H1 (cell line): ENCODE measurements around the gene HFM1. TPM values are rescaled to one million over a fixed set of nuclear protein-coding genes. Genes with fewer than 3 reads are reported as not detected.

Source experiments
- CTCF ChIA-PET: fragments of 300-600 bp; sonication (Branson Sonifier 250); formaldehyde crosslinking; loops from one replicate; lab custom pipeline; 2021; ENCODE audit not compliant: partially characterized antibody; lab: Charles Lee
- POLR2A ChIA-PET: fragments of 300-600 bp; sonication (Branson Sonifier 250); formaldehyde crosslinking; loops from one replicate; lab custom pipeline; 2021; ENCODE audit warnings: inconsistent platforms; ENCODE audit not compliant: partially characterized antibody; lab: Charles Lee
- DNase-seq, 2 experiments: peaks; one replicate each; pipeline versions ENCODE4 v3.0.0 to v3.0.0-alpha.2; 2010 to 2022; ENCODE audit warnings: low spot score in 2 of 2, low read depth in 1 of 2, mixed read lengths in 1 of 2
- FAIRE-seq: peaks from 2 replicates; lab custom pipeline; 2011; peaks lifted over from hg19 to GRCh38; lab: Jason Lieb, UNC
- H2AFZ ChIP-seq: 2 replicates; pipeline ENCODE4 v1.8.1; 2012; ENCODE audit warnings: low read length, inconsistent platforms
- H2AK5ac ChIP-seq: 2 replicates; pipeline ENCODE4 v1.6.1; 2013; ENCODE audit warnings: low read depth, low read length
- H2BK120ac ChIP-seq: replicated peaks from 2 replicates; pipeline ENCODE3; 2013; ENCODE audit warnings: low read depth, low read length, inconsistent platforms
- H2BK12ac ChIP-seq: 2 replicates; pipeline ENCODE4 v1.6.1; 2013; ENCODE audit warnings: low read depth, low read length
- H2BK15ac ChIP-seq: 2 replicates; pipeline ENCODE4 v1.6.1; 2013; ENCODE audit warnings: low read length
- H2BK20ac ChIP-seq: 2 replicates; pipeline ENCODE4 v1.6.1; 2013; ENCODE audit warnings: low read length
- H2BK5ac ChIP-seq: 2 replicates; pipeline ENCODE4 v1.6.1; 2013; ENCODE audit warnings: low read depth, low read length
- H3K14ac ChIP-seq: 2 replicates; pipeline ENCODE4 v1.6.1; 2013; ENCODE audit warnings: inconsistent platforms; ENCODE audit not compliant: insufficient read length
- H3K18ac ChIP-seq: 2 replicates; pipeline ENCODE4 v1.6.1; 2013; ENCODE audit warnings: low read length; ENCODE audit errors: extremely low read depth
- H3K23ac ChIP-seq: 2 replicates; pipeline ENCODE4 v1.6.1; 2013; ENCODE audit warnings: inconsistent platforms; ENCODE audit not compliant: insufficient read length
- H3K23me2 ChIP-seq: 2 replicates; pipeline ENCODE4 v1.6.1; 2013; ENCODE audit warnings: low read depth, low read length
- H3K27ac ChIP-seq: 2 replicates; pipeline ENCODE4 v1.6.1; 2011; ENCODE audit warnings: low read depth, low read length, inconsistent platforms
- H3K27me3 ChIP-seq, 4 experiments: replicated peaks in 1 of 4; 1 replicate in 1 of 4; 2 replicates in 3 of 4; pipeline versions ENCODE4 v1.6.1 to v1.8.1; 2011 to 2013; ENCODE audit warnings: low read length in 3 of 4, mild to moderate bottlenecking in 3 of 4, inconsistent platforms in 2 of 4, mixed read lengths in 2 of 4, moderate library complexity in 1 of 4; ENCODE audit not compliant: control insufficient read depth in 3 of 4, insufficient read depth in 3 of 4; ENCODE audit errors: extremely low read depth in 1 of 4
- H3K36me3 ChIP-seq, 4 experiments: 2 replicates each; pipeline versions ENCODE4 v1.6.1 to v1.8.1; 2011 to 2013; ENCODE audit warnings: mild to moderate bottlenecking in 4 of 4, low read length in 3 of 4, moderate library complexity in 2 of 4, control low read depth in 1 of 4, inconsistent platforms in 1 of 4; ENCODE audit not compliant: insufficient read depth in 4 of 4, control insufficient read depth in 2 of 4
- H3K4ac ChIP-seq: replicated peaks from 2 replicates; pipeline ENCODE3; 2013; ENCODE audit warnings: low read length, low read depth, mixed read lengths, inconsistent platforms; ENCODE audit not compliant: insufficient read length
- H3K4me1 ChIP-seq, 4 experiments: replicated peaks in 1 of 4; 1 replicate in 1 of 4; 2 replicates in 3 of 4; pipeline versions ENCODE4 v1.6.1 to v1.8.1; 2011 to 2013; ENCODE audit warnings: low read length in 3 of 4, inconsistent platforms in 2 of 4, mixed read lengths in 1 of 4; ENCODE audit not compliant: insufficient read depth in 4 of 4, control insufficient read depth in 3 of 4
- H3K4me2 ChIP-seq, 2 experiments: 2 replicates each; pipeline versions ENCODE4 v1.6.1 to v1.8.1; 2011 to 2013; ENCODE audit warnings: low read depth in 2 of 2, low read length in 2 of 2, control low read depth in 1 of 2, inconsistent platforms in 1 of 2, mild to moderate bottlenecking in 1 of 2; ENCODE audit not compliant: insufficient read depth in 1 of 2
- H3K4me3 ChIP-seq, 4 experiments: fragments of 200-600, 300-600 bp in 1 of 4; sonication (generic), shearing (Covaris generic), sonication (Bioruptor Twin) in 1 of 4; 2 replicates each; pipeline versions ENCODE4 v1.5.1 to v1.8.1; 2011 to 2016; ENCODE audit warnings: low read length in 4 of 4, low read depth in 3 of 4, control low read depth in 2 of 4, inconsistent platforms in 2 of 4, mild to moderate bottlenecking in 2 of 4, mixed read lengths in 1 of 4, moderate library complexity in 1 of 4; ENCODE audit not compliant: insufficient read depth in 2 of 4; ENCODE audit errors: extremely low read depth in 1 of 4
- H3K56ac ChIP-seq: replicated peaks from 2 replicates; pipeline ENCODE3; 2013; ENCODE audit warnings: low read depth, mild to moderate bottlenecking, mixed read lengths, low read length, inconsistent platforms; ENCODE audit not compliant: insufficient read length
- H3K79me1 ChIP-seq: 2 replicates; pipeline ENCODE4 v1.6.1; 2013; ENCODE audit warnings: low read depth, low read length, control low read depth
- H3K79me2 ChIP-seq, 2 experiments: 2 replicates each; pipeline versions ENCODE4 v1.6.1 to v1.8.1; 2012 to 2013; ENCODE audit warnings: low read length in 2 of 2, mild to moderate bottlenecking in 2 of 2, inconsistent platforms in 1 of 2; ENCODE audit not compliant: insufficient read depth in 2 of 2, control insufficient read depth in 1 of 2
- H3K9ac ChIP-seq, 4 experiments: replicated peaks in 1 of 4; 1 replicate in 1 of 4; 2 replicates in 3 of 4; pipeline versions ENCODE4 v1.6.1 to v1.8.1; 2011 to 2013; ENCODE audit warnings: low read depth in 3 of 4, low read length in 3 of 4, control low read depth in 2 of 4, mild to moderate bottlenecking in 2 of 4, moderate library complexity in 2 of 4, inconsistent platforms in 1 of 4; ENCODE audit errors: extremely low read depth in 1 of 4
- H3K9me3 ChIP-seq, 2 experiments: 2 replicates each; pipeline versions ENCODE4 v1.6.1 to v1.8.1; 2012 to 2013; ENCODE audit warnings: mild to moderate bottlenecking in 2 of 2, moderate library complexity in 2 of 2, control low read depth in 1 of 2, inconsistent platforms in 1 of 2, low read depth in 1 of 2, low read length in 1 of 2, mixed read lengths in 1 of 2; ENCODE audit not compliant: insufficient read depth in 2 of 2
- H4K20me1 ChIP-seq, 2 experiments: replicated peaks in 1 of 2; 2 replicates each; pipeline versions ENCODE3 to v1.8.1; 2011 to 2013; ENCODE audit warnings: inconsistent platforms in 2 of 2, low read length in 2 of 2, mild to moderate bottlenecking in 1 of 2; ENCODE audit not compliant: insufficient read depth in 2 of 2, control insufficient read depth in 1 of 2
- H4K5ac ChIP-seq: 2 replicates; pipeline ENCODE4 v1.6.1; 2013; ENCODE audit warnings: low read length, low read depth, mixed read lengths, inconsistent platforms; ENCODE audit not compliant: insufficient read length
- H4K8ac ChIP-seq: 2 replicates; pipeline ENCODE4 v1.8.0; 2013; ENCODE audit warnings: mild to moderate bottlenecking, moderate library complexity, low read length, inconsistent platforms; ENCODE audit not compliant: insufficient read depth; ENCODE audit errors: extremely low read depth
- H4K91ac ChIP-seq: replicated peaks from 2 replicates; pipeline ENCODE3; 2013; ENCODE audit warnings: low read length, mixed read lengths, inconsistent platforms; ENCODE audit not compliant: insufficient read length
- ATF3 ChIP-seq: IDR thresholded peaks from 2 replicates; pipeline ENCODE4 v1.6.1; 2011; ENCODE audit warnings: low read depth, mild to moderate bottlenecking, low read length; ENCODE audit not compliant: insufficient read depth
- CBX8 ChIP-seq: fragments of 300-800, 300-1000 bp; sonication (generic); IDR thresholded peaks from 2 replicates; pipeline ENCODE4 v1.7.1; 2016; ENCODE audit warnings: low read depth, low read length, borderline replicate concordance
- CEBPB ChIP-seq: IDR thresholded peaks from 2 replicates; pipeline ENCODE4 v1.6.1; 2012; ENCODE audit warnings: low read depth, low read length
- GABPA ChIP-seq: IDR thresholded peaks from 2 replicates; pipeline ENCODE4 v1.6.1; 2011; ENCODE audit warnings: mild to moderate bottlenecking, low read length, moderate library complexity, borderline replicate concordance; ENCODE audit not compliant: insufficient read depth
- GTF2F1 ChIP-seq: IDR thresholded peaks from 2 replicates; pipeline ENCODE4 v1.6.1; 2012; ENCODE audit warnings: low read depth, low read length, improper control_type of control experiment, borderline replicate concordance
- KDM1A ChIP-seq: fragments of 200-600, 300-600 bp; sonication (generic); IDR thresholded peaks from 2 replicates; pipeline ENCODE4 v1.7.1; 2016; ENCODE audit warnings: mild to moderate bottlenecking, low read length, borderline replicate concordance
- MAFK ChIP-seq: IDR thresholded peaks from 2 replicates; pipeline ENCODE4 v1.6.1; 2012; ENCODE audit warnings: low read depth, mild to moderate bottlenecking, improper control_type of control experiment, low read length
- NANOG ChIP-seq: IDR thresholded peaks from 2 replicates; pipeline ENCODE4 v1.6.1; 2011; ENCODE audit warnings: low read length, low read depth, mild to moderate bottlenecking, inconsistent platforms; ENCODE audit not compliant: insufficient read depth, poor library complexity, severe bottlenecking
- PHF8 ChIP-seq: fragments of 200-600 bp; sonication (generic); conservative IDR thresholded peaks from 2 replicates; pipeline ENCODE4 v1.7.1; 2012; ENCODE audit warnings: low read depth, mild to moderate bottlenecking, inconsistent platforms, low read length, moderate library complexity
- WGBS, 2 experiments: shearing (Covaris generic) in 1 of 2; methylation state at CpG; one replicate each; pipeline versions ENCODE4 v1.1.6 to v1.1.7; 2013 to 2015; ENCODE audit warnings: low lambda C conversion rate in 2 of 2, mixed read lengths in 2 of 2, inconsistent platforms in 1 of 2, low coverage in 1 of 2, missing lambda C conversion rate in 1 of 2; ENCODE audit not compliant: insufficient replicate concordance in 2 of 2, insufficient coverage in 1 of 2, insufficient read length in 1 of 2; ENCODE audit errors: extremely low coverage in 1 of 2, missing lambda C conversion rate in 1 of 2; 5-methylcytosine and 5-hydroxymethylcytosine counted together
- polyA plus RNA-seq, 7 experiments: library from polyadenylated mRNA; depleted of rRNA in 3 of 7; stranded (reverse) in 5 of 7; unstranded in 2 of 7; fragments of >200 nt in 5 of 7; fragments of 200-250 nt in 2 of 7; gene quantifications; 1 replicate in 5 of 7; 2 replicates in 1 of 7; 4 replicates in 1 of 7; pipeline versions ENCODE4 v1.2.1 to v1.2.3, GENCODE V29; 2011 to 2013; ENCODE audit warnings: missing spikeins in 2 of 7, mixed read lengths in 2 of 7
- total RNA-seq: library from RNA; stranded (reverse); fragmentation: NEBNext Ultra II Directional; extraction: Animal tissue kit (Norgen Biotek cat#: 25700); gene quantifications from 2 replicates; pipeline ENCODE4 v1.2.1, GENCODE V29; 2021

The HFM1 gene
- total and polyA plus RNA-seq, 2 of the 8 experiments (the other 6 are each of a cell fraction or from before 2014, with no cell fraction given), result 0.23 to 1.2 TPM

DNA sequence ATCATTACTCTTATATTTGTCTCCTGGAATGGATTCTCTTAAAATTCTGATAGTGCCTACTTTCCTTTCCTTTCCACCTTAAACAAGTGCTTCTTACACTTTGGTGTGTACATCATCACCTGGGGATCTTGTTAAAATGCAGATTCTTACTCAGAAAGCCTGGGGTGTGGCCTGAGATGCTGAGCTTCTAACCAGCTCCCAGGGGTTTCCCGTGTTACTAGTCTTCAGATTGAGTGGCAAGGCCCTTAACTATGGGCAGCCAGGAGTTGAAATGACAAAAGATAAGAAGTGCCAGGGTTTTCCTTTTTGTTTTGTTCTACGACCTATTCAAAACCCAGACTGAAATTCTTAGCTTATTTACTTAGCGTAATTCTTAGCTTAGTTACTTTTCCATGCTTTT is 159.2 kb downstream of the HFM1 start:
- 23% methylated on average over 3 of the region's 3 CpGs; no CpG with 5 or more reads in 1 of the 2 experiments for WGBS, 2 experiments
- Histone ChIP-seq H3K79me1 (no peaks in the 10 kb centered on the region), H3K9ac (no peak overlapping the region), H3K9me3 (no peaks in the 10 kb centered on the region), H2AFZ (no peak overlapping the region), H3K23ac (no peak overlapping the region), H3K27me3 (no peaks in the 10 kb centered on the region), H2AK5ac (no peak overlapping the region), H3K27ac (no peak overlapping the region), H3K23me2 (no peaks in the 10 kb centered on the region), H2BK12ac (no peak overlapping the region), H2BK5ac (no peak overlapping the region), H3K18ac (no peak overlapping the region), H3K4me3 (no peak overlapping the region), H2BK15ac (no peak overlapping the region), H3K36me3 (no peaks in the 10 kb centered on the region), H3K79me2 (no peaks in the 10 kb centered on the region), H4K91ac (no peak overlapping the region), H2BK20ac (no peak overlapping the region), H3K56ac (no peak overlapping the region), H2BK120ac (no peak overlapping the region), H4K8ac (no peak overlapping the region), H3K14ac (no peak overlapping the region), H3K4me2 (peak overlapping the region in 1 of 2 experiments; percentile 29; a peak in 2 of 4 replicates), H4K5ac (no peak overlapping the region), H4K20me1 (no peaks in the 10 kb centered on the region), H3K4me1 (no peaks in the 10 kb centered on the region), H3K4ac (no peak overlapping the region)
- peak in 1 of 2 experiments; percentile 17 for DNase-seq
- ChIA-PET CTCF (interaction anchor here (0.7 to 1.7 kb wide), 8 partner anchors 9 to 577 kb away, joined by 3 to 13 read pairs (median 4); no protein-coding TSS in a partner anchor), POLR2A (no interaction called here)
- FAIRE-seq, result peak; percentile 60
- TF ChIP-seq CEBPB (no peak), NANOG (no peak), KDM1A (no peak), MAFK (no peak), PHF8 (no peak), CBX8 (no peak), ATF3 (no peak), GTF2F1 (no peak), GABPA (no peak)
